Measurements from ENCODE around the gene COL17A1. TPM values are rescaled to one million over a fixed set of nuclear protein-coding genes. Genes with fewer than 3 reads are reported as not detected.
A peak's percentile ranks its signal among the peaks of the same experiment; 100 is the strongest.

COL17A1 gene
- not detected in 2 replicates for total RNA-seq (2011; cell fraction: chromatin; rRNA removed; ENCODE audit: low replicate concordance)
- total RNA-seq (2011; cell fraction: nucleolus; rRNA removed) = not detected in 2 replicates
- total RNA-seq (2011; cell fraction: nucleoplasm; rRNA removed) = not detected in 2 replicates
- total RNA-seq (2014; rRNA removed) (not detected in 2 replicates), total RNA-seq (2014; rRNA removed; fragmentation: Illumina TruSeq; extraction: Trizol) (not detected in 2 replicates), total RNA-seq (2015; rRNA removed; fragmentation: Illumina TruSeq; extraction: Trizol) (not detected in 2 replicates), total RNA-seq (2021) (0.29 TPM in 1 of 2 replicates, not detected in the other), polyA plus RNA-seq (2011; rRNA removed) (not detected in 2 replicates), polyA plus RNA-seq (2014; fragmentation: Illumina TruSeq; extraction: Trizol) (not detected in 2 replicates), polyA plus RNA-seq (2014; fragmentation: Nextera tagmentation; extraction: Ambion mirVana) (not detected), polyA plus RNA-seq (2014; rRNA removed) (not detected in 2 replicates), polyA minus RNA-seq (2011; rRNA and poly(A)+ RNA removed) (not detected in 2 replicates), Bru-seq, nascent RNA (not detected), BruChase-seq, experiment 1, labeled RNA remaining after a 2-hour chase (percentile 2 among the genes with signal in this experiment), BruChase-seq, experiment 2, labeled RNA remaining after a 6-hour chase (not detected)
- not detected in 2 replicates for polyA plus RNA-seq (2011; cell fraction: cytosol; rRNA removed)
- not detected in 2 replicates for polyA plus RNA-seq (2011; cell fraction: nucleus; rRNA removed)
- 0.08 TPM in 1 of 2 replicates, not detected in the other for polyA plus RNA-seq (2012)
- polyA minus RNA-seq (2011; cell fraction: cytosol; rRNA and poly(A)+ RNA removed) = 0.36 TPM in 1 of 2 replicates, not detected in the other
- 0.22 TPM in 1 of 2 replicates, not detected in the other for polyA minus RNA-seq (2011; cell fraction: nucleus; rRNA and poly(A)+ RNA removed)
- long read RNA-seq, experiment 1 = 0 reads
- long read RNA-seq, experiment 2 = 0 reads
- long read RNA-seq, experiment 3 = 0 reads

- Histone ChIP-seq H3K4me2 (ENCODE audit: insufficient read depth, low read length) (no peak within 1 kb of the TSS), H3K9me1 (ENCODE audit: control insufficient read depth, insufficient read depth, low read length) (no peaks in the 10 kb centered on the region), H3K27ac (ENCODE audit: extremely low read depth, low read depth, low read length) (no peak within 1 kb of the TSS), H3K4me1 (replicated peaks in 1 of 2; ENCODE audit: control insufficient read depth in 2 of 2, insufficient read depth in 2 of 2, low read length in 2 of 2) (no peaks in the 10 kb centered on the region), H3K79me2 (ENCODE audit: control insufficient read depth, insufficient read depth, low read length) (no peaks in the 10 kb centered on the region), H3K9ac (ENCODE audit: insufficient read depth in 1 of 2, low read depth in 2 of 2, low read length in 2 of 2) (no peak within 1 kb of the TSS), H3K9me3 (replicated peaks; ENCODE audit: control insufficient read depth, insufficient read depth, low read depth, low read length) (no peaks in the 10 kb centered on the region), H4K20me1 (replicated peaks; ENCODE audit: control insufficient read depth, insufficient read depth, low read length) (no peaks in the 10 kb centered on the region), H3K4me3 (no peak within 1 kb of the TSS), H3K36me3 (ENCODE audit: control insufficient read depth, insufficient read depth, low read length) (no peaks in the 10 kb centered on the region), H2AFZ (ENCODE audit: low read depth, low read length) (no peak within 1 kb of the TSS), H3K27me3 (ENCODE audit: control insufficient read depth in 2 of 2, insufficient read depth in 2 of 2, low read length in 2 of 2) (peaks cover 3 to 7% of the 10 kb centered on the region in 2 experiments; a peak in 4 of 5 replicates)
- no peak for TF ChIP-seq NUFIP1 (IDR thresholded peaks at IDR 0.05; ENCODE audit: partially characterized antibody)
- no peak for TF ChIP-seq FOXA1 (IDR thresholded peaks at IDR 0.05; ENCODE audit: borderline replicate concordance)
- TF ChIP-seq L3MBTL2 (IDR thresholded peaks at IDR 0.05) = no peak
- no peak for TF ChIP-seq ARID2 (IDR thresholded peaks at IDR 0.05)
- TF ChIP-seq BRD4 (IDR thresholded peaks at IDR 0.05) = no peak
- no peak for TF ChIP-seq JUN (IDR thresholded peaks at IDR 0.05; ENCODE audit: borderline replicate concordance, low read depth, low read length)
- no peak for TF ChIP-seq JUN (CRISPR knock-in tag; IDR thresholded peaks at IDR 0.05; ENCODE audit: borderline replicate concordance)
- no peak for TF ChIP-seq USF1 (CRISPR knock-in tag; IDR thresholded peaks at IDR 0.05)
- no peak for TF ChIP-seq SIN3A (IDR thresholded peaks at IDR 0.05; ENCODE audit: borderline replicate concordance in 2 of 2, control insufficient read depth in 1 of 2, low read depth in 2 of 2, low read length in 2 of 2)
- no peak for TF ChIP-seq RCOR1 (IDR thresholded peaks at IDR 0.05; ENCODE audit: borderline replicate concordance in 1 of 2, low read depth in 2 of 2, low read length in 2 of 2)
- no peak for TF ChIP-seq SAFB (IDR thresholded peaks at IDR 0.05; ENCODE audit: borderline replicate concordance, low read depth, low read length)
- TF ChIP-seq ZNF518B (CRISPR knock-in tag; IDR thresholded peaks at IDR 0.05) = no peak
- TF ChIP-seq TCF15 (CRISPR knock-in tag; IDR thresholded peaks at IDR 0.05) = no peak
- TF ChIP-seq BDP1 (IDR thresholded peaks at IDR 0.05; ENCODE audit: insufficient read depth, insufficient read length) = no peak
- intact Hi-C loops (cut with micrococcal nuclease) = no loop called here
- no peak for FAIRE-seq
- ChIA-PET POLR2A (interaction anchor here (0.8 kb wide), 1 partner anchor 15 kb away, joined by 3 read pairs; no protein-coding TSS in a partner anchor), CTCF (ENCODE audit: low intra/inter-chr PET ratio) (no interaction called here)
- in situ Hi-C loops (cut with MboI) = no loop called here
- no TSS peak for BruUV-seq (replicated peaks)
- 0% methylated on average over 3 of the region's 3 CpGs for WGBS (ENCODE audit: insufficient coverage, low coverage, missing lambda C conversion rate)
- ATAC-seq = no peak
- no peak for DNase-seq (ENCODE audit: extremely low read depth in 1 of 4, low spot score in 3 of 4)
These were observed at the start of gene COL17A1 for GRCh38 chr10:104085801-104086400. Gene COL17A1, minus strand, starts transcription at chr10:104085880. Its CDS starts 5,207 bp downstream, at chr10:104080673.
